Measurements from ENCODE around the gene MAP7D1.

The MAP7D1 gene

DNA sequence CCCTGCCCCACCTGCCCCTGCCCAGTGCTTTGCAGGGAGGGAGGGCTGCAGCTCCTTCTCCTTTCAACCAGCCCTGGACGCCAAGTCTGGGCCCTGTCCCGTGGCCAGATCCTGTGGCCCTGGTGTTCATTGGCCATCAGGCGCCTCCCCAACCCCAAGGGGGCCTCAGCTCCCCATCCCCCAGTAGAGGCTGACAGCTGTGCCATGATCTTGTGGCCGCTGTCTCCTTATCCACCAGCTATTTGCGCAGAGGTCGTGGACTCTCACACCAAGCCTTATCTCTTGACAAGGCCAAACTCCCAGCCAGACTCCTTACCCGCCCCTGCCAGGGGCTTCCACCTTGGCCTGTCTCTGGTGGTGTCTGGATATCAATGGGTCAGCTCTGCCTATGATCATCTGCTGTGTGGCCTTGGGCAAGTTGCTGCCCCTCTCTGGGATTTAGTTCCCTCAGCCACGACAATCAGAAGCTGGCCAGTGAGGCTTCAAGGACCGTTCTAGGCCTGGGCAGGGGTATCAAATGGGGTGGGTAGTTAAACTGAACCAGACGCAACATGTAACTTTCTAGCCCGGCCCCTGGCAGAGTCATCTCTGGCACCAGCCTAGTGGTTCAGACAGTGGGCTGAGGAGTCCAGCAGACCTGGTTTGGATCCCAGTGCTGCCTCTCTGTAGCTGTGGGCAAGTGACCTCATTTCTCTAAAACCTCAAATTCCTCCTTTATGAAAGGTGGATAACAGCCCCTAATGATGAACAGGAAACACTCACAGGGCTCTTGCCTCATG is 27.6 kb upstream of the MAP7D1 start:
- no peak for DNase-seq

DNA sequence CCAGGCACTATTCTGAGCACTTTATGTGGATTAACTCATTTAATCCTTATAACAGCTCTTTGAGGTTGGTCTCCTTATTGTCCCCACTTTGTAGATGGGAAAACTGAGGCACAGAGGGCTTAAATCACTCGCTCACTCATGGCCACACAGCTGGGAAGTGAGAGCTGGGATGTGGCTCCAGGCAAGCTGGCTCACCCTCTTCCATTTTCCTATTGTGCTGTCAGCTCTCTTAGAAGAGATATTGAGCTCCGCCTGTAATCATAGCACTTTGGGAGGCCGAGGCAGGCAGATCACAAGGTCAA is 27.1 kb upstream of the MAP7D1 start:
- no peak for DNase-seq

GRCh38 chr1:36132029-36132428 is 23.9 kb upstream of the MAP7D1 start:
- no peak for DNase-seq

DNA sequence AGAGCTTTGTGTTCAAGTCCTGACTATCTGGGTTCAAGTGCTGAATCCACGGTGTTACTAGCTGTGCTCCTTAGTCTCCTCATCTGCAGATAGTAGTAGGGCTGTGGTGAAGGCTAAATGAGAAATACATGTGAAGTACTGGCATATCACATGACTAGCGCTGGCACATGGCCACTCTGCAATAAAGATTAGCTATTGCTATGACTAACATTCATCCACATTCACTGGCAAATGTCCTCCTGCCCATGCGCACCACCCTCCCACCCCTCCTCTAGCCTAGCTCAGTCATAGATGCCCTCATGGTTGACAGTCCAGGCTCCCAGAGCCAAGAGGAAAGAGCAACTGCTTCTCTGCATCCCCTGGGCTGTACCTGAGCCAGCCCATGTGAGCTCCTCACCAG is 22.5 kb upstream of the MAP7D1 start:
- DNase-seq: no peak

- no peak for DNase-seq
These were observed 21.9 kb upstream of the MAP7D1 start for GRCh38 chr1:36134031-36134430.

GRCh38 chr1:36134505-36135329 is 21.2 kb upstream of the MAP7D1 start:
- DNase-seq: peak; percentile 7

DNA sequence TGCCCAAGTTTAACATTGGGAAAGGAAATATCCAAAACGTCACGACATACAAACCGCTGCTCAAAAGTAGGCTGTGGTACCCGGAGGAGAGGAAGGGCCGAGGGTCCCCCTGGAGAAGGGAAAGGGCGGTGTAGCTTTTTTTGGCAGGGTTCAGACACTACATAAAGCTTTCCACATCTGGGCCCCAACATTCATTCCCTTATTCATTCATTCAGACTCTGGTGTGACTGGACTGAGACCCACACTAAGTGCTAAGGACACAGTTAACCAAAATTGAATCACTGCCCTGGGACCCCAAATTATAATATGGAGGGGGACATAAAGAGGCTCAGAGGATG is 20.7 kb upstream of the MAP7D1 start:
- DNase-seq: no peak

DNA sequence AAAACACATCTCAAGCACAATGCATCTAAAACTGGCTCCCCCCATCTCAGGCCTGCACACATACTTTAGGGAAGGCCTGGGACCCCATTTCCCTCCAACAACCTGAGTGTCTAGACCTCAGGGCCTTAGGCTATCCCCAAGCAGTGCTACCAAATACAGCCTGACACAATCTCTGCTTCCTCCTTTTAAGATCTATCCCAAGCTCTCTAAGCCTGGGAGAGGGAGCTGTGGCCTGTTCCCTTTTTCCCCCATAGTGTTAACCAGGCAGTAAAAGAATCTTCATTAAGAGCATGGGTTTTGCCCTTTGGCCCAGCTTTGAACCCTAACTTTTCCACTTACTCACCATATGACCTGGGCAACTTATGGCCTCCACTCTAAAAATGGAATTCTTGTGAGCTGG is 20.2 kb upstream of the MAP7D1 start:
- no peak for DNase-seq

DNA sequence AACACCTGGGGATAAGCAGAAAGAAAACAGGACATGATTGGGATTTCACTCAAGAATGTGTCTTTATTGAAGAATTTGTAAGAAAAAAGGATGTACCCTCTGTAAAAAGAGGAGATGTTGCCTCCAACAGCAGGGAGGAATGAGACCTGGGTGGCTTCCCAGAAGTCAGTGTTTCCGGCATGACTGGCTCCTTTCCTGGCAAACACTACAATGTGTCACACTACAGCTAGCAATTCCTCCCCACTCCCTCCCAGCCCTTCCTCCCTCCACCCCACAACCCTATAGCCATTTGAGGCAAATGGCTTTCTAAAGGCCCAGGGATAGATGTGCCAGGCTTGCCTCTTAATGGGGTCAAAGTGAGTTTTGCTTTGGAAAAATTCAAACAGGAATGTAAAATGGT is 19.4 kb upstream of the MAP7D1 start:
- DNase-seq: no peak

DNA sequence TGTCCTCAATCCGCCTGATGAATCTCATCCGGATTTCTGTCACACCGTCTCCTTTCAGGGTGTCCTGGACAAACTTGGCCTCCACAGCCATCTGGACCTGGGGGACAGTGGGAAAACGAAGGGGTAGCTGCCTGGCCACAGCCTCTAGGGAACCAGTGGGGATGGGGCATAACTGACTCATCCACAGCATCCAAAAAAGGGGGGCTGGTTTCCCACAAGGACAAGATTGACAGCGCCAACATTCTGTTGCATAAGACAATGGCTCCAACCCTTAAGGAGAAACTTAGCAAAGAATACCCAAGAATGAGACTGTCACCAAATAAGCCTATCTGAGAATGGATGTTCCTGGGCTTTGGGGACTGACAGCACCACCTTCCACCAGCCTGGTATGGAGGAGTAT is 18.7 kb upstream of the MAP7D1 start:
- no peak for DNase-seq

DNA sequence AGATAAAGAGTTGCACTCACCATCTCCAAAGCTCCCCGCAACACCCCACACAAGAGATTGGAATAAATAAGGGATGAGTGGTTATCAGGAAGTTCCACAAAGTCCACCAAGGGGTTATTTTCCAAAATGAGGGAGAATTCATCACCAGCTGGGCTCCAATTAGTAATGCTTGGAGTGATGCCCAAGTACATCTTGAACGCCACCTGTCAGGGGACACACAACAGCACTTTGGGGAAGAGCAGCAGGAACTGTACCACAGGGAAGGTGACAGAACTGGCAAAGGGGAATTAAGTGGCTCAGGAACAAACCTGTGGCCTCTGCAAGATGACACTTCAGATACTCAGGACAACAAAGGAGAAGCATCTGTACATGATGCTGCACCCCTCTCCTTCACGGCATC is 18.2 kb upstream of the MAP7D1 start:
- no peak for DNase-seq

DNA sequence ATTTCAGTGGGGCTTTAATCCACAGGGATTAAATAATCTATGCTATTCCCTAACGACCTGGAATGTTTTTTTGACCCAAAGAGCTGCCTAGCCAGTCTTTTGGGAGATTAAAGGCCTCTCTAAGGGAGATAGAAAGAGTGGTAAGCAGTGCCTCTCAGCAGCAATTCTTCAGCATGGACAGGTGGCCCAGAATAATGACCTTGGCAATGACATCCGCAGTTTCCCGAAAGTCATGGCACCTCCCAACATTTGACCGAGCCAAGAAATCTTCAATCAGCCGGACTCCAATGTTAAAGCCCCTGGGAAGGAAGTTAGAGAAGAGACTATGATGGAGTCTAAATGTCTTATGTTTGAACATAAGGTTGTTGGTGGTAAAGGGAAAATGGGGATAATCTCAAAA is 16.4 kb upstream of the MAP7D1 start:
- no peak for DNase-seq

GRCh38 chr1:36142121-36142520 is 13.8 kb upstream of the MAP7D1 start:
- DNase-seq: no peak

DNA sequence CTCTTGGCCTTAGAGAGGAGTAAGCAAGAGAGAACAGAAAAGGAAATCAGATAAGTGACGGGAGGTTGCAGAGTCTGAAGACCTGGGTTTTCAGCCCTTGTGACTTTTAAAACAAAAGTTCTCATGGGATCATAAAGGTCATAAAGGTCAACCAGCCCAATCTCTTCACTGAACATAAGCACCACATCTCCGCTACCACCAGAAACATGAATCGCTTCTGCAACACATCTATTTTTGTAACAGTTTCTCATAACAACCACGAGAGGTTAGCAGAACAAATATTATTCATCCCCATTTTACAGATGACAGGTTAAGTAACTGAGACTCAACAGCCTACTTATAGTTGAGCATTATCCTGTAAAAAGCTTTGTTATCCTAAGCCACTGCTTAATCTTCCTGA is 12.5 kb upstream of the MAP7D1 start:
- no peak for DNase-seq

GRCh38 chr1:36144413-36144812 is 11.5 kb upstream of the MAP7D1 start:
- DNase-seq: no peak

GRCh38 chr1:36148821-36149236 is 7.1 kb upstream of the MAP7D1 start:
- DNase-seq: no peak

DNA sequence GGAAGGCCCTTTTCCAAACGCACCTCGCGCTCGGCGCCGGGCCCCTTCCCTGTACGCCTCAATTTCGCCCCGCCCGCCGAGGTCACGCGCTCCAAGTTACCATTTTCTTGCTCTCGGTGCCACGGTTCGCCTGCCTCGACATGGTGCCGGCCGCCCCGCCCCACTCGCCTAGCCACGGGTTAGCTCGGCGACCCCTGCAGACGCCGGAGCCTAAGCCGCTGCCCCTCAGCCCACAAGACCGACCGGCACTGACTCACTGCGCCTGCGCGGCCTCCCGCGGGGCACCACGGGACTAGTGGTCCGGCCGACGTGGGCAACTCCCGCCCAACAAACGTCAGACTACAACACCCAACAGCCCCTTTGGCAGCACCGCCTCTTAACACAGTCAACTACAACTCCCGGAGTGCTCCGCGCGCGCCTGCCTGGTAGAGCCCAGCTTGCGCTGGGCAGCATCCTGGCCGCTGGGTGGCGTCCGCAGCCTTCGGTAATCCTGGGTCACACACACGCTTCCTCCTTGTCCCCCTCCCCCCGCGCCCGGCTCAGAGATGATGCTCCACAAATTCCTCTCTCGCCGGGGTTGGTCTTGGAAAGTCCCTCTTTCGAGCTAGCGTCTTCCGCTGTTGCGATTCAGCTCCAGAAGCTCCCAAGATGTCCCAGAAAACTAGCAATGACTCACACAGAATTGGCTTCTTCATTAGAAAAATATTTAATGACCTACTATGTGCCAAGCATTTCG is 6.6 kb upstream of the MAP7D1 start, which contains the start of gene TRAPPC3:
TSS of gene TRAPPC3 (minus strand) at position 250 of the 736 bp plus-strand sequence. CDS start at position 142, 108 bp downstream.
- DNase-seq: peak; percentile 100

DNA sequence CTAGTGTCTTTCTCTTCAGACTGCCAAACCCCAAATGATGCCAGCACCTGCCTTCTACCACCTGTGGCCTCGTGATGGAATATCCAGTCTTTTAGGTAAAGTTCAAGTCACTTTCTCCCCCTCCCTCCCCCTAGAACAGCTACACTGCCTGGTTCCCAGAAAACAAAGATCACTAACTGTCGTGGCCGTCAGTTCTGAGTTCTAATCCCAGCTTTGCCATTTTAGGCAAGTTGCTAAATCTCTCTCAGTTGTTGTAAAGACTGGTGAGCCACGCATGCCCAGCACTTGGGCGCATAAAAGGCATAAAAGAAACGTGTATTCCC is 6.0 kb upstream of the MAP7D1 start:
- no peak for DNase-seq

- peak; percentile 81 for DNase-seq
These were observed 5.4 kb upstream of the MAP7D1 start for GRCh38 chr1:36150296-36151133.

- no peak for DNase-seq
These were observed 4.7 kb upstream of the MAP7D1 start for GRCh38 chr1:36151134-36151844.

DNA sequence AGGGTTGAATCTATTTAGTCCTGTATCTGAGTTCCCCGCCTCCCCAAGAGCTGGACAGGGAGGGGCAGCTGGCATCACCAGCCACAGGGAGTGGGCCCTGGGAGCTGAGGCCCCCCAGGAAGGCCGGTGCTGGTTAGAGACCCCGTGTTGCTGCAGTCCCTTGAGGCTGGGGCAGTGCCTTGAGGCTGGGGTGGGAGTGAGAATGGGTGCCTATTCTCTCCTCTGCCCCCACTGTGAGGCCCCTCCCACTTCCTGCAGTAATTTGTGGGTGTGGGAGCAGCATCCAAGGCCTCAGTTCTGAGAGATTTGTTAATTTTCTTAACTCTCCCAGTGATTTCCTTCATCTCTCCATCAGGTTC is 4.1 kb upstream of the MAP7D1 start:
- peak; percentile 49 for DNase-seq

- DNase-seq: no peak
These were observed 2.5 kb upstream of the MAP7D1 start for GRCh38 chr1:36153476-36153875.

GRCh38 chr1:36154335-36154734 is 1.6 kb upstream of the MAP7D1 start:
- no peak for DNase-seq

Data from NK-92 treated with Interleukin-12 subunit alpha and Interleukin-12 subunit beta, amount 100 ng/mL, for 24 hours (cell line).